GM21528 (cell line): ENCODE data around the gene ORAI3.
A peak's percentile ranks its signal among the peaks of the same experiment; 100 is the strongest.

Experiments used
- ATAC-seq: cut with Tn5 transposase; IDR thresholded peaks from one replicate; pipeline ENCODE4 v1.9.1; 2021; ENCODE audit warnings: mild to moderate bottlenecking, moderate library complexity; ENCODE audit not compliant: unreplicated experiment, low FRiP score

Gene ORAI3

GRCh38 chr16:30946671-30947540 is 2.0 kb upstream of the ORAI3 start:
- no peak for ATAC-seq

GRCh38 chr16:30947541-30947858 is 1.4 kb upstream of the ORAI3 start:
- no peak for ATAC-seq

GRCh38 chr16:30947859-30948666 is 805 bp upstream of the ORAI3 start:
- ATAC-seq = no peak

DNA sequence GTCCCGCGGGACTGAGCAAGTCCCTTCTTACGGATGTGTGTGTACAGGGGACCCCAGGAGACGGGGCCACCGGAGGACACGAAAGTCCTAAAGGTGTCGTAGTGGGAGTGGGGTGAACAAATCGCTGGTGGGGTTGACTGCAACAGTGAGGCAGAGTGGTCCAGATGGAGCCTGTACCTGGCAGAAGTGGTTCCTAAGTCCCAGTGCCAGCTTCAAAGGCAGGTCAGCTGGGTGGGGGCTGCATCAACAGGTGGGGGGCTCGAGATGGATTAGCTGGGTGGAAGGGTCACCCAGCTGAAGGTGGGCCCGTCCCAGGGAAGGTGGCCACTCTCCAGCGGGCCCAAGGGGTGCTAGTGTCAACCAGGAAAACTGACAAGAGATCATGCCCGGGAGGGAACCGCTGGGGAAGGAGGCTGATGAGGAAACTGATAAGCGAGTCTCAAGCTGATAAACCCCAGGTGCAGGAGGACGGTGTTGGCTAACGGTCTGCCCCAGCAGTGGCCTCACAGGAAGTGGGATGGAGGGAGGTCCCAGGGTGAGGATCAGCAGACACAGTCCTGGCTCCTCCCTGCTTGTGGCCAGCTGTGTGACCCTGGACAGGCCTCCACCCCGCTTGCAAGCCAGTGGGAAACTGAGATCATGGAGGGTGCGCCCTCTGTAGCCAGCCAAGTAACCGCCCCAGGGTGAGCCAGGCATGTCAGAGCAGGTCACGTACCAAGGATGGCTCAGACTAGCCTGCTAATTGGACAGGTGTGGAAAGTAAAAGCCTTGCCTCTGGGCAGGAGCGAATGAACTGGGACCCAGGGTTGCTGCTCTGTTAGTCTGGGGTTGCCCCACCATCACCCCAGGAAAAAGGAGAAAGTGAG is 1.0 kb downstream of the ORAI3 start:
- peak; percentile 55 for ATAC-seq

- ATAC-seq = no peak
These were observed 1.7 kb downstream of the ORAI3 start for GRCh38 chr16:30950516-30951065.

DNA sequence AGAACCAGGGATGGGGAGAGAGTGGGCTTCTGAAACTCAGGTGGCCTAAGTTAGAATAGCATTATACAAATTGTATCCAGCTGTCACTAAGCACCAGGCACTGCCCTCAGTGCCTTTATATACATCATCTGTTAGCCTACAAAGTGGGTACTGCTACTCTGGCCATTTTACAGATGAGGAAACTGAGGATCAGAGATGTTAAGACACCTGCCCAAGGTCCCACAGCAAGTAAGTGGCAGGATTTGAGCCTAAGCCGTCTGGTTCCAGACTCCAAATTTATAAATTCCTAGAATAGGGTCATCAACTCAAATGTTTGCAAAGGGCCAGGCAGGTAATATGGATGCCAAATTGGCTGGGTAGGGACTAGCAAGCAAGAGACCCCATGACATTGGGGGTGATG is 2.3 kb downstream of the ORAI3 start:
- no peak for ATAC-seq

- no peak for ATAC-seq
These were observed 2.9 kb downstream of the ORAI3 start for GRCh38 chr16:30951750-30952149.

DNA sequence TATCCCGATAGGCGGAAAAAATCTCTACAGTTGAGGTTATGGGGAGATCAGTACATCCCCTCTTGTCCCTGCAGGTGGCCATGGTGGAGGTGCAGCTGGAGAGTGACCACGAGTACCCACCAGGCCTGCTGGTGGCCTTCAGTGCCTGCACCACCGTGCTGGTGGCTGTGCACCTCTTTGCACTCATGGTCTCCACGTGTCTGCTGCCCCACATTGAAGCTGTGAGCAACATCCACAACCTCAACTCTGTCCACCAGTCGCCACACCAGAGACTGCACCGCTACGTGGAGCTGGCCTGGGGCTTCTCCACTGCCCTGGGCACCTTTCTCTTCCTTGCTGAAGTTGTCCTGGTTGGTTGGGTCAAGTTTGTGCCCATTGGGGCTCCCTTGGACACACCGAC is 4.2 kb downstream of the ORAI3 start:
- no peak for ATAC-seq

GRCh38 chr16:30953511-30954124 is 4.8 kb downstream of the ORAI3 start:
- no peak for ATAC-seq

DNA sequence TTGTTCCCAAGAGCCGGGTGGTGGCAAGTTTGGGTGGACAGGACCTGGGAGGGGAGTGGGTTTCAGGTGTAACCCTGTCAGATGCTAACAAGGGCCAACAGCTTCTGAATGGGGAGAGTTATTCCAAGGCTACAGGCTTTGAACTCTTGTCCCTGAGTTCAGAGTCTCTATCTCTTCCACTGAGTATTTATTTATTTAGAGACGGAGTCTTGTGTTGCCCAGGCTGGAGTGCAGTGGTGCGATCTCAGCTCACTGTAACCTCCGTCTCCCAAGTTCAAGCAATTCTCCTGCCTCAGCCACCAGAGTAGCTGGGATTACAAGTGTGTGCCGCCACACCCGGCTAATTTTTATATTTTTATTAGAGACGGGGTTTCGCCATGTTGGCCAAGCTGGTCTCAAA is 6.1 kb downstream of the ORAI3 start:
- no peak for ATAC-seq

DNA sequence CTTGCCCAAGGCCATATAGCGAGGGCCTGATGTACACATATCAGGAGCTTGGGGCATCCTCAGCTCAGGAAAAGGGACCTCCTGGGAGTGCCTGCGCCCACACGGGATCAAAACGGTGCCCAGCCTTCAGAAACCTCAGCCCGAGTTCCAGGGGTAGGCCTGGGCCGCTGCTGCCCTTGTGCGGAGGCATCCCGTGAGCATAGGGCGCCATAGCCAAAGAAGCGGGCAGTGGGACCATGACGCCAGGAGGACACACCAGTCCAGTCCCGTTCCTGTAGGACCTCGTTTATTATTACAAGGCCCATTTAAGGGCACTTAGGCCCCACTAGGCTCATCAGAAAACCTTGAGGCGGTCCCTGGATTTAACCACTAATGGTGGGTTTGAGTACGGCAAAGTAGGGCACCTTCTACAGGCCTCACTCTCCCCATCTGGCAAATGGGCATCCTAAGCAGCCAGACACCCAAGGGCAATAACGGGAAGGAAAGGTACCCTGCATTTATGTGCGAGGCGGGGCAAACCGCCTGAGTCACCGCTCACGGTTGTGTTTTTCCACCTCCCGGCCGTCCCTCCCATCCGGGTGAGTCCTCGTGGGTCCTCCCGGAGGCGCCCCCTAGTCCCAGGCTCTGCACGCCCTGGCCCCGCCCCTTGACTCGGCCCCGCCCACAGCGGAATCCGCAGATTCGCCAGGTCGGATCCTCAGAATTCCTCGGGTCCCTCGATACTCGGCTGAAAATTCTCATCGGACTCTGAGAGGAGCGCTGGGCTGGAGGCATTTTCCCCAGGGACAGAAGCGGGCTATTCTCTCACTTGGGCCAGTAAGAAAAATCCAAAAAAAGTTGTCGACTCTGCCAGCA is 8.0 kb downstream of the ORAI3 start:
- ATAC-seq = peak; percentile 43

- ATAC-seq = peak; percentile 68
These were observed 8.7 kb downstream of the ORAI3 start, which contains the start of gene SETD1A for GRCh38 chr16:30957456-30958174. TSS of gene SETD1A (plus strand) at chr16:30957754. CDS start at chr16:30958732, 978 bp downstream.

DNA sequence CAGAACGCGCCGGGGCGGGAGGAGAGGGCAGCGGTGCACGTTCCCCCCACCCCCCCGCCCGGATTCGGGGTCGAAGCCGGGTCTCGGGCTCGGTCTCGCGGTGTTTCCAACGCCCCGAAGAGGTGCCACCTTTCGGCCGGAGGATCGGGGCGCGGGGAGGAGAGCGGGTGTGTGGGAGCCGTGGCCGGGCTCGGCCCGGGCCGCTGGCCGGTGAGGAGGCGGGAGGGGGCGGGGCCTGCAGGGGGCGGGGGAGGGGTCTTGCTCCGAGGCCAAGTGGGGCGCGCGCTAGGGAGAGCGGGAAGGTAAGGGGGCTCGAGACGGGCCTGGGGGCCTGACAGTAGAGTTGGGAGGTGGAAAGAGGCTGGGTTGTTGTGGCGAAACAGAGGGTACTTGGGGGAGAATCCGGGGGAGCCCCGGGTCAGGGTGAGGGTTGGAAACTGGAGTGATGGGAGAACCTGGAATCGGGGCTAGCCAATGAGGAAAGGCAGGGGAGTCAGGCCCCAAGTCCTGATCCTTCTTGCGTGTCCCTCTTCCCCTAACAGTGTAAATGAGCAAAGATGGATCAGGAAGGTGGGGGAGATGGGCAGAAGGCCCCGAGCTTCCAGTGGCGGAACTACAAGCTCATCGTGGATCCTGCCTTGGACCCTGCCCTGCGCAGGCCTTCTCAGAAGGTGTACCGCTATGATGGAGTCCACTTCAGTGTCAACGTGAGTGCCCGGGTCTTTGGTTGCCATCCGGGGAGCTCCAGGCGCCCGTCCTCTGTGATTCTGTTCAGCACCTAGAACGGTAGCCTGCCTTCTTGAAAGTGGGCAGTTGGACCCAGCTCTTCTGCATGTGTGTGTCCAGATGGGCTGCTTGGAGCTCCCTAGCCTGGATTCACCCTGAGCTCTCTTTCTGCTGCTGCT is 9.6 kb downstream of the ORAI3 start:
- ATAC-seq = peak; percentile 28

DNA sequence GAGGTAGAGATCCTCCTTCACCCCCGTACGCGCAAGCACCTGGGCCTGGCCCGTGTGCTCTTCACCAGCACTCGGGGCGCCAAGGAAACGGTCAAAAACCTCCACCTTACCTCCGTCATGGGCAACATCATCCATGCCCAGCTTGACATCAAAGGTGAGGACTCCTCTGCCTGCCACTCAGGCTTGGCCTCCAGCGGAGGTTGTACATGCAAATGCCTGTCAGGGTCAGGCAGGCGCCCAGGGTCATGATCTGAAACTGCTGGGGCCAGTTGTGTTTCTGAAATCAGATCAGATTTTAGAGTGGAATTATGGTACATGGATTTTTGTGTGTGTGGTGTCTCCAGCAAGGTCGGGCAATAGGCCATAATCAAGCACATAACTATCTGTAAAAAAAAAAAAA is 12.5 kb downstream of the ORAI3 start:
- ATAC-seq = no peak

- no peak for ATAC-seq
These were observed 15.2 kb downstream of the ORAI3 start for GRCh38 chr16:30963925-30964511.

GRCh38 chr16:30964574-30965226 is 15.8 kb downstream of the ORAI3 start:
- no peak for ATAC-seq

DNA sequence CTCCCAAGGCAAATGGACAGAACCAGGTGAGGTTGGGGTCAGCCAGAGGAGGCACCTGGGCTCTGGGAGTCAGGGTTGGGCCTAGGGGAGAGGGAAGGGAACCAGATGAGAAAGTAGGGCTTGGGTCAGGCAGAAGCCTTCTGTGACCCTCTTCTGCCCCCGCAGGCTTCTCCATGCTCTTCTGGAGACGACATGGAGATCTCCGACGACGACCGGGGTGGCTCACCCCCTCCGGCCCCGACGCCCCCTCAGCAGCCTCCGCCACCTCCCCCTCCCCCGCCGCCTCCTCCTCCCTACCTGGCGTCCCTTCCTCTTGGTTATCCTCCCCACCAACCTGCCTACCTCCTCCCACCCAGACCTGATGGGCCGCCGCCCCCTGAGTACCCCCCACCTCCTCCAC is 16.6 kb downstream of the ORAI3 start:
- no peak for ATAC-seq
